DMS53 (cell line): ENCODE data around the gene JAK1.
"Not testable (repeated sequence)": the region's sequence is repeated elsewhere in the genome, so short reads cannot be mapped to it uniquely, and the experiment has no call there.

Experiments
- DNase-seq: peaks from one replicate; lab custom pipeline; 2025; lab: John Stamatoyannopoulos, UW

Gene JAK1

DNA sequence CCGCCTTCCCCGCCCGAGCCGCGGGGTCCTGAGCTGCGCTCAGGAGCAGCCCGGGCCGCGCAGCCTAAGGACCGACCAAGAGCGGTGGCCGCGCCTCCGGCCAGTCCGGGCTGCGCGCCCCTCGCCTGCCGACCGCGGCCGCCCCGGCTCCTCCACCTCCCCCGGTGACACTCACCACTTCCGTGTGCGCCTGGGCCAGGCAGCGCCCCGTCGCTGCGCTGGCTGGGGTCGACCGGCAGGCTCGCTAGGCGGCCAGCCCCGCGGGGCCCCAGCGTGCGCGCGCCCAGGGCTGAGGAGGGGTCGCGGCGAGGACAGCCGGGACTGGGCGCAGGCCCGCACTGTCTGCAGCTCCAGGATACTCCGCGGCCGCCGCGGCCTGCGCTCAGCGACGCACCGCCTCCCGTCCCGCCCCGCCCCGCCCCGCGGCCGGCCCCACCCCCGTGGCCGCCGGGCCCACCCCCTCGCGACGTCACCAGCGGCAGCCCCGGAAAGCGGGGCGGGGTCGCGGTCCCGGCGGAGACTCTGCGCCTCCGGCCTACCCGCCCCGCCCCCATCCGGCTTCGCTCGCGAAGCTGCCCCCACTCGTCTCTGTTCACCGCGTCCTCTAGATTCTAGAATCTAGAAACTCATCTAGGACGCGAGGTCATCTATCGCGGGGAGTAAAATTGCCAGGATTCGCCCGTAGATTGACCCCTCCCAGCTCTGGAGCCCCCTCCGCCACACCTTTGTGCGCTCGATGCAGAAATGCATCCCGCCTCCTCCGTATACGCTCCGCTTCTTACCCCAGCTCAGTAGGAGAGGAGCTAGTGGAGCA lies at the start of gene JAK1:
TSS of gene JAK1 (minus strand) at position 392 of the 814 bp plus-strand sequence. CDS start 80,285 bp downstream, outside the sequence.
- DNase-seq: peak; percentile 97

DNA sequence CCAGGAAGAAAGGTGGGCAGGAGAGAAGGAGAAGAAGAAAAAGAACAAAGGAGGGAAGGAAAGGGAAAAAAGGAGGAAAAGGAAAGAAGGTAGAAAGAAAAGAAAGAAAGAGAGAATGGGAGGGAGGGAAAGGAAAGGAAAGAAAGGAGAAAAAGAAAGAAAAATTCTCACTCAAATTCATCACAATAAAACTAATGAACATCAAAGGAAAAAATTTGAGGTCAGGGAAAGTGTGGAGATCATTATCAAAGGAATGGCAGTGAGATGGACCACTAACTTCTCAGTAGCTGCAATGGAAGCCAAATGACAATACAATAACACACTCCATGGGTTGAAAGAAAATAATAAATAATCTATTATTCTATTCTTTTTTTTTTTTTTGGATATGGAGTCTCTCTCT lies 48.0 kb upstream of the JAK1 start:
- DNase-seq: no peak

DNA sequence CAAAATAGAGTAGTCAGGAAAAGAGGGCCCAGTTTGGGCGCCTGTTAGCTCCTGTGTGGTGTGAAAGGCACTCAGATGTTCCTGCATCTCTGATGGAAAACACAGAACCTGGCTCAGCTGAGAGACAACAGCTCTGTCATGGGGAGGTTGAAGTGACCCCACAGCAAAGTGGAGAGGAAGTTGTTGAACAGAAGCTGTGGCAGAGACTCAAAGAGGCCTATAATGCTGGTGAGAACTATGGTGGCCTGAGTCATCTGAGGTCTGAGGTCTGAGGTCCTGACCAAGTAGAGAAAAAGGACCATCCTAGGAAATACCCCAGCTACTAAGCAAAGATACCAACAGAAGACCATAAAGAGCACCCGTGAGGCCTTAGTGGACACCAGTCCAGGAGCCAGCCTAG lies 45.6 kb upstream of the JAK1 start:
- DNase-seq: no peak

DNA sequence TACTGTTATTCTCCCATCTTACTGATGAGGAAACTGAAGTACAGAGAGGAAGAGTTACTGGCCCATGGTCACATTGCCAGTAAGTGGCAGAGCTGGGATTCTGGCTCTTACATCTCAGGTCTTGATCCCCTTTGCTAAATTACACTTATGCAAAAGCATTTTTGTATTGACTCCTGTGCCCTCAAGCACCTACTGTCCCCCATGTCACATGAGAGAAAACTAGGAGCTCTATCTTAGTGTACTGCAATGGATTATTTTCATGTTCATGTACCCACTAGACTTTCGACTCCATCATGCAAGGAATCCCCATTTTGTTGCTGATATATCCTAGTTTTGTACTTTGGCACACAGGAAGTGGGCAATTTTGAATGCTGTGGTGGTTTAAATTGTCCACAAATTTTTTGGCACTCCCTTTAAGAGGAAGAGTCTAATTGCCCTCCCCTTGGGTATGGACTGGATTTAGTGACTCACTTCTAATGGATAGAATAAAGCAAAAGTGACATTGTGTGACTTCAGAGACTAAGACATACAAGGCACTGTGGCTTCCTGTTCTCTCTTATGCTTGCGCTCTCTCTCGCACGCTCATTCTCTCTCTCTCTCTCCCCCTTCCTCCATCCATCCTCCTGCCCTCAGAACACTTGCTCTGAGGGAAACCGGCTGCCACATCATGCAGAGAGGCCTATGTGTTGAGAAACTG lies 43.5 kb upstream of the JAK1 start:
- no peak for DNase-seq

DNA sequence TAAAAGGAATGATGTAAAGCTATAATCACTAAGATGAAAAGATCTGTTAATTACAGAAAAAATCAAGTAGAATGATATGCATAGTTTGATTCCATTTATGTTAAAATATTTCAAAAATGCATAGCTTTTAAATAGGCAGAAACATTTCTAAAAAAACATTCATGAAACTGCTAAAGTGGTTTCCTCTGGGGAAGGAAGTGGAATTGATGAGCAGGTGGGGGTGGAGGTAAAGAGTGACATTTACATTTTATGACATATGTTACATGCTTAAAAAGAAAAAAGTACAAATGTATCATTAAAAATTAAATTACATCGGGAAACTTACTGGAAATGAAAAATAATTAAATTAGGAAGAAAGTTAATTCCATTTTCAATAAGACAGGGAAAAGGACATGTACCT lies 42.8 kb upstream of the JAK1 start:
- no peak for DNase-seq

DNA sequence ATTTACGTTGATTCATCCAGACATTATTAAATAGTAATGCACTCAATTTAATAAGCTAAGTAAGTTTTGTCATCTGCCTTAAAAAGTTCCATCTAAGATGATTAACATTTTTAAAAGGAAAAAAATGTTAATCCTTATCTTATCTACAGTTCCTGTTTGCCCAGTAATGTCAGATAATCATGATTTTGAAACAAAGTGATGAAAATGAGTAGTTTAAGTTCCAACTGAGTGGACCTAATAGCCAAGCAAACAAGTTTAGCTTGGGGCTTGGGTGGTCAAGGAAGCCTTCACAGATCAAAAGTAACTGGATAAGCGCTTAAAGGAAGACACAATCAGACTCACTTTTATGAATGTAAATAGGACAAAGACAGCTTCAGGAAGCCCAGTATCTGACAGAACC lies 40.5 kb upstream of the JAK1 start:
- DNase-seq: no peak

DNA sequence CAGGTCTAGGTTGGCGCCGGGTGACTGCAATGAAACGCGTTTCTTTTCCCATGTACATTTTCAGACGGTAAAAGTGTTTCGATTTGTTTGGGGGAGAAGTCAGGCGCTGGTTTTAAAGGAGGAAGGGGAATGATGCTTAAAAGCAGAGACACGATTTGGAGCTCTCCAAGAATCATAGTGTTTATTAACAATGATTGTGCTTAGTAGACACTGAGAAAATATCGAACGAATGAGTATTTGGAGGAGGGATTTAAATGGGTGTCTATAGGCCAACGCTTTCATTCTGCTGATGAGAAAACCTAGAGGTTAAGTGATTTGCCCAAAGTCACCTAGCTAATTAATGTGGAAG lies 36.9 kb upstream of the JAK1 start:
- DNase-seq: peak; percentile 61

- peak; percentile 92 for DNase-seq
Measured at GRCh38 chr1:65002508-65003315, 36.4 kb upstream of the JAK1 start.

GRCh38 chr1:65002156-65002507 lies 35.8 kb upstream of the JAK1 start:
- DNase-seq: no peak

DNA sequence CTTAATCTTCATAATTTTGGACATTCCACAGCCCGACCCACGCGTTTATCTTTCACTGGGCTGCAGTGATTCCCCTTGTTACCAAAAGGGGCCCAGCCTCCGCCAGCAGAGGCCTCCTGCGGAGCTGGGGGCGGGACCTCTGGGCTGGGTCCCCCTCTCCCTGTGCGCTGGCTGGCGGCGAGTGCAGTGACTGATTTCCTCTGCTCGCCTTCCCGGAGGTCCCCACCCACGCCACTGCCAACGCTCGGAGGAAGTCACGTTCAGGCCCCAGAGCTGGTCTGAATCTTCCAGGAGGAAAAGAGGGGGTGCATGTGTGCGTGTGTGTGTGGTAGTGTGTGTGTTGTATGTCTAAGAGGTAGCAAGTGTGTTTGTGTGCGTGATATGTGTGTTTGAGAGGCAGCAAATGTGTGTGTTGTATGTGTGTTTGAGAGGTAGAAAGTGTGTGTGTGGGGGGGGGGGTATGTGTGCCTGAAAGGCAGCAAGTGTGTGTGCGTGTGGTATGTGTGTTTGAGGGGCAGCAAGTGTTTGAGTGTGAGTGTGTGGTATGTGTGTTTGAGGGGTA lies 35.0 kb upstream of the JAK1 start:
- DNase-seq: no peak

DNA sequence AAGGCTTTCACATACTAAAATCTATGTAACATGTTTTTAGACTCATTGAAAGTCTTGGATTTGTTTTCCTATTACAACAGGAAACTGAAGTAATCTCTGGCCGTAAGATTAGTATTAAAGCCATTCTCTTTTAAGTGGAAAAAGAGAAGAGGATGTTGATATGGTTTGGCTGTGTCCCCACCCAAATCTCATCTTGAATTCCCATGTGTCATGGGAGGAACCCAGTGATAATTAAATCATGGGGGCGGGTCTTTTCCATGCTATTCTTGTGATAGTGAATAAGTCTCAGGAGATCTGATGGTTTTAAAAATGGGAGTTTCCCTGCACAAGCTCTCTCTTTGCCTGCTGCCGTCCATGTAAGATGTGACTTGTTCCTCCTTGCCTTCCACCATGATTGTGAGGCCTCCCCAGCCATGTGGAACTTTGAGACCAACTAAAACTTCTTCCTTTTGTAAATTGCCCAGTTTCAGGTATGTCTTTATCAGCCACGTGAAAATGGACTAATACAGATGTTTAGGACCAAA lies 32.1 kb upstream of the JAK1 start:
- not testable (repeated sequence) for DNase-seq

GRCh38 chr1:64996541-64997257 lies 30.4 kb upstream of the JAK1 start:
- DNase-seq: no peak

GRCh38 chr1:64995316-64995715 lies 29.0 kb upstream of the JAK1 start:
- DNase-seq: no peak

GRCh38 chr1:64986903-64987871 lies 20.8 kb upstream of the JAK1 start:
- DNase-seq: peak; percentile 82

GRCh38 chr1:64984737-64985136 lies 18.4 kb upstream of the JAK1 start:
- no peak for DNase-seq

- peak; percentile 33 for DNase-seq
Measured at GRCh38 chr1:64984106-64984505, 17.8 kb upstream of the JAK1 start.

DNA sequence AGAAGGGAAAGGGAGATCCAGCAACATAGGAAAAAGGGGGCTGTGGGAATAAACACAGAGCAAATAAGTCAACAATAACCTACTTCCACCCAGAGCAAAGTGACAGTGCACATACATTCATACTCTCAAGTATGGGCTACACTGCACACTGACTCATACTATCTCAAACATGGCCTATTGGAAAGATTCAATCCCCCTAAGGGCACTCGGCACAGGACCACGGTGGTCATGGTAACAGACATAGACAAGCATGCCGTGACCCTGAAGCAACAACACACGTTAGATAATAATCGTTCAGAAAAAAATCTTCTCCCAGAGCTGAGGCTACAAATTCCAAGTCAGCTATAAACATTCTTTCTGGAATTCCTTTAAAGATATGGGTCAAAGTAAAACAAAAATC lies 16.8 kb upstream of the JAK1 start:
- peak; percentile 97 for DNase-seq

- peak; percentile 97 for DNase-seq
Measured at GRCh38 chr1:64981601-64982533, 15.5 kb upstream of the JAK1 start.
